HFF-Myc (cell line): ENCODE measurements around the gene LANCL2.

Source experiments
- DNase-seq: peaks from one replicate; pipeline ENCODE4 v3.0.0-alpha.2; 2011; ENCODE audit warnings: low read depth; ENCODE audit errors: extremely low read depth
- H3K4me3 ChIP-seq: replicated peaks from 2 replicates; pipeline ENCODE4 v1.5.1; 2011; ENCODE audit warnings: low read depth, mild to moderate bottlenecking, control low read depth, low read length
- CTCF ChIP-seq: IDR thresholded peaks from 2 replicates; pipeline ENCODE4 v1.5.1; 2012; ENCODE audit warnings: mild to moderate bottlenecking, low read depth, low read length, control low read depth; ENCODE audit errors: missing control alignments

The LANCL2 gene

GRCh38 chr7:55369427-55370400, 4.6 kb downstream of the LANCL2 start:
- no peak for TF ChIP-seq CTCF
- H3K4me3 ChIP-seq: peak overlapping the region; percentile 1; the same call in 1 of the 2 replicates
- DNase-seq: peak; percentile 89

GRCh38 chr7:55374213-55374612, 9.1 kb downstream of the LANCL2 start:
- DNase-seq: no peak
- H3K4me3 ChIP-seq: no peak overlapping the region
- no peak for TF ChIP-seq CTCF

- H3K4me3 ChIP-seq: no peak overlapping the region
- no peak for TF ChIP-seq CTCF
- no peak for DNase-seq
These were observed 10.1 kb downstream of the LANCL2 start for GRCh38 chr7:55375237-55375636.

- no peak for TF ChIP-seq CTCF
- no peak for DNase-seq
- no peak overlapping the region for H3K4me3 ChIP-seq
These were observed 12.2 kb downstream of the LANCL2 start for GRCh38 chr7:55377162-55377817.

GRCh38 chr7:55379285-55379684, 14.1 kb downstream of the LANCL2 start:
- no peak overlapping the region for H3K4me3 ChIP-seq
- no peak for TF ChIP-seq CTCF
- no peak for DNase-seq

GRCh38 chr7:55381189-55381588, 16.1 kb downstream of the LANCL2 start:
- DNase-seq: no peak
- no peak overlapping the region for H3K4me3 ChIP-seq
- TF ChIP-seq CTCF: no peak
